Parathyroid adenoma (tissue), 2 donors: ENCODE data around the gene SERPINE1.

Experiments
- H2AFZ ChIP-seq: fragments of 300-600 bp; sonication (generic); one replicate; pipeline ENCODE4 v1.7.0; 2017; ENCODE audit warnings: antibody characterized with exemption, mild to moderate bottlenecking
- H3K27ac ChIP-seq: fragments of 300-600 bp; sonication (generic); one replicate; pipeline ENCODE4 v1.7.0; 2017
- H3K27me3 ChIP-seq: fragments of 300-600 bp; sonication (generic); one replicate; pipeline ENCODE4 v1.7.0; 2017; ENCODE audit warnings: low read length; ENCODE audit not compliant: control insufficient read depth, insufficient read depth
- H3K36me3 ChIP-seq: fragments of 300-600 bp; sonication (generic); one replicate; pipeline ENCODE4 v1.7.0; 2017; ENCODE audit warnings: low read length; ENCODE audit not compliant: control insufficient read depth, insufficient read depth
- H3K4me1 ChIP-seq: fragments of 300-600 bp; sonication (generic); one replicate; pipeline ENCODE4 v1.7.0; 2017; ENCODE audit warnings: control low read depth
- H3K4me2 ChIP-seq: fragments of 300-600 bp; sonication (generic); one replicate; pipeline ENCODE4 v1.7.0; 2017; ENCODE audit warnings: low read length
- H3K4me3 ChIP-seq: fragments of 300-600 bp; sonication (generic); one replicate; pipeline ENCODE4 v1.7.0; 2017; ENCODE audit warnings: low read depth, low read length
- H3K79me2 ChIP-seq: fragments of 300-600 bp; sonication (generic); one replicate; pipeline ENCODE4 v1.7.0; 2017; ENCODE audit warnings: control low read depth
- H3K9ac ChIP-seq: fragments of 300-600 bp; sonication (generic); one replicate; pipeline ENCODE4 v1.7.0; 2017; ENCODE audit warnings: mild to moderate bottlenecking
- H3K9me3 ChIP-seq: fragments of 300-600 bp; sonication (generic); one replicate; pipeline ENCODE4 v1.7.0; 2017; ENCODE audit warnings: low read length; ENCODE audit not compliant: control insufficient read depth
- TF ChIP-seq, protein P1 (sequence below): fragments of 300-600 bp; sonication (generic); IDR thresholded peaks from one replicate; pipeline ENCODE4 v1.7.0; 2017; ENCODE audit warnings: antibody characterized with exemption, mild to moderate bottlenecking
- donor health status: primary hyperparathyroidism.

The SERPINE1 gene

GRCh38 chr7:101121991-101122932 lies 4.6 kb upstream of the SERPINE1 start:
- TF ChIP-seq, protein P1, sequence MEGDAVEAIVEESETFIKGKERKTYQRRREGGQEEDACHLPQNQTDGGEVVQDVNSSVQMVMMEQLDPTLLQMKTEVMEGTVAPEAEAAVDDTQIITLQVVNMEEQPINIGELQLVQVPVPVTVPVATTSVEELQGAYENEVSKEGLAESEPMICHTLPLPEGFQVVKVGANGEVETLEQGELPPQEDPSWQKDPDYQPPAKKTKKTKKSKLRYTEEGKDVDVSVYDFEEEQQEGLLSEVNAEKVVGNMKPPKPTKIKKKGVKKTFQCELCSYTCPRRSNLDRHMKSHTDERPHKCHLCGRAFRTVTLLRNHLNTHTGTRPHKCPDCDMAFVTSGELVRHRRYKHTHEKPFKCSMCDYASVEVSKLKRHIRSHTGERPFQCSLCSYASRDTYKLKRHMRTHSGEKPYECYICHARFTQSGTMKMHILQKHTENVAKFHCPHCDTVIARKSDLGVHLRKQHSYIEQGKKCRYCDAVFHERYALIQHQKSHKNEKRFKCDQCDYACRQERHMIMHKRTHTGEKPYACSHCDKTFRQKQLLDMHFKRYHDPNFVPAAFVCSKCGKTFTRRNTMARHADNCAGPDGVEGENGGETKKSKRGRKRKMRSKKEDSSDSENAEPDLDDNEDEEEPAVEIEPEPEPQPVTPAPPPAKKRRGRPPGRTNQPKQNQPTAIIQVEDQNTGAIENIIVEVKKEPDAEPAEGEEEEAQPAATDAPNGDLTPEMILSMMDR: no peak
- H3K79me2 ChIP-seq: no peaks in the 10 kb centered on the region
- no peaks in the 10 kb centered on the region for H3K9me3 ChIP-seq
- peak overlapping the region; percentile 40 for H3K4me2 ChIP-seq
- no peaks in the 10 kb centered on the region for H3K36me3 ChIP-seq
- H3K4me3 ChIP-seq: peak overlapping the region; percentile 14
- H3K27me3 ChIP-seq: no peaks in the 10 kb centered on the region
- peak overlapping the region; percentile 88 for H2AFZ ChIP-seq
- H3K27ac ChIP-seq: peak overlapping the region; percentile 5
- peaks cover 8% of the 10 kb centered on the region for H3K4me1 ChIP-seq
- H3K9ac ChIP-seq: no peak overlapping the region

DNA sequence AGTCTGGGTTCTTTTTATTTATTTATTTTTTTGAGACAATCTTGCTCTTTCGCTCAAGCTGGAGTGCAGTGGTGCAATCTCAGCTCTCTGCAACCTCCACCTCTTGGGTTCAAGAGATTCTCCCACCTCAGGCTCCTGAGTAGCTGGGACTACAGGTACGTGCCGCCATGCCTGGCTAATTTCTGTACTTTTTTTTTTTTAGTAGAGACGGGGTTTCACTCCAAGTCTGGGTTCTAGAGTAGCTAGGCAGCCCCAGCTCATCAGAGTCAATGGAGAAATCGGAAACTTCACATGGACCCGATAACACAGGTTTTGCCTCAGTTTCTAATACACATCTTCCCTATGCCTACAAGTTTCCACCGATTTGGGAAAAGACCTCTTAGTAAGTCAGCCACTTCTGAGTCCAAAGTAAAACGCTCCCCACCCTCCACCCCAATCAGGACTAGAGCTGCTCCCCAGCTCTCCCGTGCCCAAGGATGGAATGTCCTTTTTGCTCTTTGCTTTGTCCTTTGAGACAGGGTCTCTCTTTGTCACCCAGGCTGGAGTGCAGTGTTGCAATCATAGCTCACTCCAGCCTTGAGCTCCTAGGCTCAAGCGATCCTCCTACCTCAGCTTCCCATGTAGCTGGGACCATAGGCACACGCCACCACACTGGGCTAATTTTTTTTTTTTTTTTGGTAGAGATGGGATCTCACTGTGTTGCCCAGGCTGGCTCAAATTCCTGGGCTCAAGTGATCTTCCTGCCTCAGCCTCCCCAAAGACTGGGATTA lies 3.8 kb upstream of the SERPINE1 start:
- Histone ChIP-seq H3K4me1 (peaks cover 8% of the 10 kb centered on the region), H3K9ac (no peak overlapping the region), H2AFZ (no peak overlapping the region), H3K4me3 (no peak overlapping the region), H3K4me2 (no peak overlapping the region), H3K36me3 (no peaks in the 10 kb centered on the region), H3K9me3 (no peaks in the 10 kb centered on the region), H3K79me2 (no peaks in the 10 kb centered on the region), H3K27ac (no peak overlapping the region), H3K27me3 (no peaks in the 10 kb centered on the region)
- TF ChIP-seq, protein P1: no peak

DNA sequence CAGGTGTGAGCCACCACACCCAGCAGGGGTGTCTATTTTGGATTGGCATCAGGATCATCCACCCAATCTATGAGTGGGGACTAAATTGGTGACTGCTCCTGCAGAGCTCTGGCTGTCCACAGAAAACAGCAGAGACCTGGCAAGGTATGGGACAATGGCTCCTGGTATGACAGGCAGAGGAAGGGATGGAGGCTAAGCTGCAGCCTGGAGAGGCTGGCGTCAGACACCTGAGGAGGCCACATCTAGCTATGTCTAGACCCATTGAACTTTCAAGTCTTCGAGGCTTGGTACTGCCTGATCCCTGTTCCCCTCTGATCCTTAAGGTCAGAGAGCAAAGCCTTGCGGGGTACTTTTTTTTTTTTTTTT lies 3.2 kb upstream of the SERPINE1 start:
- H3K27ac ChIP-seq: no peak overlapping the region
- TF ChIP-seq, protein P1: no peak

DNA sequence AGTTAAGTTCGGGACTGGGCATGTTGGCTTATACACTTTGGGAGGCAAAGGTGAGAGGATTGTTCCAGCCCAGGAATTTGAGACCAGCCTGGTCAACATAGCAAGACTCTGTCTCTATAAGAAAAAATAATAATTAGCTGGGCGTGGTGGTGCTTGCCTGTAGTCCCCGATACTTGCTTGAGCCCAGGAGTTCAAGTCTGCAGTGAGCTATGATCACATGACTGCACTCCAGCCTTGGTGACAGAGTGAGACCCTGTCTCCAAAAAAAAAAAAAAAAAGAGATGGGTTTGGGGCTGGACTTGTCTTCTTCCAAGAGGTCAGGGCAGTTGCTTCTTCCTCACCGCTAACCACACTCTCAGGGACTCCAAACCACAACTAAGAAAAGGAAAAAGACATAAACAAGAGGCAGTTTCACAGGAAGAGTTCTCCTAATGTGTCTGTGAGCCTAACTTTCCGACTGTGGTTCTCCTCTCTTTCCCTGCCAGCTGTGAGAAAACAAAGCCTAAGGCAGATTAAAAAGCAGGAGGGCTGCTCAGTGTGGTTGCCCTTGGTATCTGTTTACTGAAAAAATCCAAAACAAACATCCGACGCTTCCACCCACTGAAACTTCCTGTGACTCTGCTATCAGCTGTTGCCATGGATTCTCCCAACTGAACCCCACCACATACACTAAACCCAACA lies 2.4 kb upstream of the SERPINE1 start:
- Histone ChIP-seq H3K4me2 (no peak overlapping the region), H3K36me3 (no peaks in the 10 kb centered on the region), H3K4me1 (peaks cover 8% of the 10 kb centered on the region), H3K79me2 (no peaks in the 10 kb centered on the region), H3K9me3 (no peaks in the 10 kb centered on the region), H3K9ac (no peak overlapping the region), H2AFZ (no peak overlapping the region), H3K27me3 (no peaks in the 10 kb centered on the region), H3K27ac (no peak overlapping the region), H3K4me3 (no peak overlapping the region)
- TF ChIP-seq, protein P1: no peak

More for the DNA sequence above, 3.2 kb upstream of the SERPINE1 start:
- Histone ChIP-seq H3K27me3 (no peaks in the 10 kb centered on the region), H3K9ac (no peak overlapping the region), H3K4me3 (no peak overlapping the region), H3K79me2 (no peaks in the 10 kb centered on the region), H3K4me1 (peaks cover 8% of the 10 kb centered on the region), H2AFZ (no peak overlapping the region), H3K36me3 (no peaks in the 10 kb centered on the region), H3K9me3 (no peaks in the 10 kb centered on the region), H3K4me2 (no peak overlapping the region)
